GM10266 (cell line): ENCODE measurements around the gene INCA1.

ENCODE experiments used
- DNase-seq: peaks from one replicate; pipeline ENCODE4 v3.0.0; 2012; ENCODE audit errors: extremely low spot score
- TF ChIP-seq, protein P1 (sequence below): IDR thresholded peaks from 2 replicates; pipeline ENCODE4 v1.5.1; 2012; ENCODE audit warnings: mild to moderate bottlenecking, low read depth; ENCODE audit not compliant: control insufficient read depth, insufficient read depth; ENCODE audit errors: missing control alignments

INCA1 gene

DNA sequence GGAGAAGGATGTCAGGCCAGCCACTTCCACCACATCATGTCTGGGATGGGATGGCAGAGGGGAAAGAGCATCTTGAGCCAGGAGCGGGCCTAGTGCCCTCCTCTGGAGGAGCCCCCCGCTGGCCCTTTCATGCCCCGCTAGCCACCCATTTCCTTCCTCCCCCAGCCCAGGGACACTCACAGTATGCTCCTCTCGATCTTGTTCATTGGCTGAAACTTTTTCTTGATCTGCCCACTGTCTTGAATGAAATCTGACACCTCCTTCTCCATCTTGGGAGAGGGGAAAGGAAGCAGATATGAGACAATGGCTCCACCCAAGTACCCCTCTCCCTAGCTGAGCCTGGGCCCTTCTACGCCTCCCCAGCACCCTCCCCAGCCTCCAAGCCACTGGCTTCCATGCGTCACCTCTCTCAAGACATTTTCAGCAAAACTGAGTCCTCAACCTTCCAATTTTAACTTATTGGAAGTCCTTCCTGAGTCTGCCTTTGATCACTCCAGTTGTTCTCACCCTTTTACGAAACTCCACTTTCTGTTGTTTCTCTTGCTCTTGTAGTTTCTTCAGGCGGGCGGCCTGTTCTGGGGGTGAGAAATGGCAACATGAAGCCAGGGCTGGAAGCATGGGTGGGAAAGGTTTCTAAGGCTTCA is 36.9 kb downstream of the INCA1 start:
- TF ChIP-seq, protein P1, sequence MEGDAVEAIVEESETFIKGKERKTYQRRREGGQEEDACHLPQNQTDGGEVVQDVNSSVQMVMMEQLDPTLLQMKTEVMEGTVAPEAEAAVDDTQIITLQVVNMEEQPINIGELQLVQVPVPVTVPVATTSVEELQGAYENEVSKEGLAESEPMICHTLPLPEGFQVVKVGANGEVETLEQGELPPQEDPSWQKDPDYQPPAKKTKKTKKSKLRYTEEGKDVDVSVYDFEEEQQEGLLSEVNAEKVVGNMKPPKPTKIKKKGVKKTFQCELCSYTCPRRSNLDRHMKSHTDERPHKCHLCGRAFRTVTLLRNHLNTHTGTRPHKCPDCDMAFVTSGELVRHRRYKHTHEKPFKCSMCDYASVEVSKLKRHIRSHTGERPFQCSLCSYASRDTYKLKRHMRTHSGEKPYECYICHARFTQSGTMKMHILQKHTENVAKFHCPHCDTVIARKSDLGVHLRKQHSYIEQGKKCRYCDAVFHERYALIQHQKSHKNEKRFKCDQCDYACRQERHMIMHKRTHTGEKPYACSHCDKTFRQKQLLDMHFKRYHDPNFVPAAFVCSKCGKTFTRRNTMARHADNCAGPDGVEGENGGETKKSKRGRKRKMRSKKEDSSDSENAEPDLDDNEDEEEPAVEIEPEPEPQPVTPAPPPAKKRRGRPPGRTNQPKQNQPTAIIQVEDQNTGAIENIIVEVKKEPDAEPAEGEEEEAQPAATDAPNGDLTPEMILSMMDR, result no peak
- DNase-seq, result no peak

DNA sequence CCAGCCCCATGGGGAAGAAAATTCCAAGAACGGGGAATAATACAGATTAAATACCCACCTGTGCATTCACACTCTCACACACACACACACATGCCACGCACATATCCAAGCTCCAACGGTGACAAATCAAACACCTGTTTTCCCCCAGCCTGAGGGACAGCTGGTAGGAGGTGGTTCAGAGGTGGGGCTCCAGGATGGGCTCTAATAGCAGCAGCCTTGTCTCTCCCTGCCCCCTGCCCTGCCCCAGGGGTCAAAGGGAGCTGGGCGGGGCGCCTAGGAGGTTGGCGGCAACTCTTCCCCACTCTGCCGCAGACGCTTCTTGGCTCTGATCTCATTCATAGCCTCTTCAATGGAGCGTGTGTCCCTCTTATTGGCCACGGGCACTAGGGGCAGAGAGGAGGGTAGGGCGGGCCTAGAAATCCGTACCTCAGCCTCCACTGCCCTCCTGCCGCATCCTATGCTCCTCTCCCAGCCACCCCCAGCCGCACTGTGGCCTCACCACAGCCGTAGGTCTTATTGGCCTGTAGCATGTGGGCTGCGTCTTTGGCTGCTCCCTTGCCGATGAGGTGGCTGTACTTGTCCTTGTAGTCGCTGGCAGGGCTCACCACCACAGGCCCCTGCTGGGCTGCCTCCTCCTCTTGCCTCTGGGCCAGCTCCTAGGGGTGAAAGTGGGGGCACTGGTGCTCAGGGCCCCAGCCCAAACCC is 37.9 kb downstream of the INCA1 start:
- TF ChIP-seq, protein P1, result no peak
- DNase-seq, result no peak

DNA sequence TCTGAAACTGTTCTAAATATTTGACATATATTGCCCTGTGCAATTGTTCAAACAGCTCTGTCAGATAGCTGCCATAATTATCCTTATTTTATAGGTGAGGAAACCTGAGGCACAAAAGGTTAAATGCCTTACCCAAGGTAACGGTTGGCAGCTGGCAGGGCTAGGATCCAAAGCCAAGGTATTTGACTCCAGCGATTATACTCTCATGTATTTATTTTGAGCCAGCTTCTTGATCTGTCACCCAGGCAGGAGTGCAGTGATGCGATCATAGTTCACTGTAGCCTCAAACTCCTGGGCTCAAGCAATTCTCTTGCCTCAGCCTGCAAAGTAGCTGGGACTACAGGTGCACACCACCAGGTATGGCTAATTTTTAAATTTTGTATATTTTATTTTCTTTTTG is 39.2 kb downstream of the INCA1 start:
- TF ChIP-seq, protein P1, result no peak
- DNase-seq, result no peak

DNA sequence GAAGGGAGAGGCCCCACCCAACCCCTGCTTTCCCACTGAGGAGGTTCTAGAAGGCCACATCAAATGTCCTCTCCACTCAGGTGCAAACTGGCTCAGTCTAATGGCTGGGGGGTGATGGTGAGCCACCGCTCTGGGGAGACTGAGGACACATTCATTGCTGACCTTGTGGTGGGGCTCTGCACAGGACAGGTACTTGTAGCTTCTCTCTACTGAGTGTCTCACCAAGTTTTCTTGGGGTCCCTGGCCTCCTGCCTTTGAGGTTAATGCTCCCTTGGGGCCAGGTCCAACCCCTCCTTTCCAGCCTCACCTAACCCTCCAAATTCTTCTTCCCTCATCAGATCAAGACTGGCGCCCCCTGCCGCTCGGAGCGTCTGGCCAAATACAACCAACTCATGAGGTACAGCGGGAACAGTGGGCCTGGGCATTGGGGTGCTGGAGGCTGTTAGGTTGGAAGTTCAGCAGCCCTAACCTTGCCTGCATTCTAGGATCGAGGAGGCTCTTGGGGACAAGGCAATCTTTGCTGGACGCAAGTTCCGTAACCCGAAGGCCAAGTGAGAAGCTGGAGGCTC is 40.7 kb downstream of the INCA1 start:
- TF ChIP-seq, protein P1, result peak; percentile 49

DNA sequence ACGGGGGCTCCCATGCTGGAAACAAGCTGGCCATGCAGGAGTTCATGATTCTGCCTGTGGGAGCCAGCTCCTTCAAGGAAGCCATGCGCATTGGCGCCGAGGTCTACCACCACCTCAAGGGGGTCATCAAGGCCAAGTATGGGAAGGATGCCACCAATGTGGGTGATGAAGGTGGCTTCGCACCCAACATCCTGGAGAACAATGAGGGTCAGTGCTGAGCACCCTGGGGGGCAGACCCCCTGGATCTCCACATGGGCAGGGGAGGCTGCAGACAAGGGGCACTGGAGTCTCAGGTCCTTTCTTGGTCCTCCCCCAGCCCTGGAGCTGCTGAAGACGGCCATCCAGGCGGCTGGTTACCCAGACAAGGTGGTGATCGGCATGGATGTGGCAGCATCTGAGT is 42.2 kb downstream of the INCA1 start:
- no peak for DNase-seq
- TF ChIP-seq, protein P1, result no peak

More for the DNA sequence above, 40.7 kb downstream of the INCA1 start:
- DNase-seq, result no peak

DNA sequence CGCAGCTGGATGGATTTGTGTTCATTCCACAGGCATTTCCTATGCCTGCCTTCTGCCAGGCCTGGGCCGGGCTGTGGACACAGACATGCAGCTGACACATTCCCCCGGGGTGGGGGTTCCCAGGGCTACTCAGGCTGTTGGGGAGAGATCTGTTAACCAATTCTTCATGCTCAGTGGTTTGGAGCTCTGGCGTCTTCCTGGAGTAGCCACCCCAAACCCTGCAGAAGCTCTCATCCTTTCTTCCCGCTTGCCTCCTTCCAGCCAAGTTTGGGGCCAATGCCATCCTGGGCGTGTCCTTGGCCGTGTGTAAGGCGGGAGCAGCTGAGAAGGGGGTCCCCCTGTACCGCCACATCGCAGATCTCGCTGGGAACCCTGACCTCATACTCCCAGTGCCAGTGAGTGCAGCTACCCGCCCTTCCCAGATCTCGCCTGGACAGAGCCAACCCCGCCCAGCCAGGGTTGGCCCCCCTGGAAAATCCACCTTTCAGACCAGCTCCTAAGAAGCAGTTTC is 43.8 kb downstream of the INCA1 start:
- DNase-seq, result no peak
- TF ChIP-seq, protein P1, result no peak

DNA sequence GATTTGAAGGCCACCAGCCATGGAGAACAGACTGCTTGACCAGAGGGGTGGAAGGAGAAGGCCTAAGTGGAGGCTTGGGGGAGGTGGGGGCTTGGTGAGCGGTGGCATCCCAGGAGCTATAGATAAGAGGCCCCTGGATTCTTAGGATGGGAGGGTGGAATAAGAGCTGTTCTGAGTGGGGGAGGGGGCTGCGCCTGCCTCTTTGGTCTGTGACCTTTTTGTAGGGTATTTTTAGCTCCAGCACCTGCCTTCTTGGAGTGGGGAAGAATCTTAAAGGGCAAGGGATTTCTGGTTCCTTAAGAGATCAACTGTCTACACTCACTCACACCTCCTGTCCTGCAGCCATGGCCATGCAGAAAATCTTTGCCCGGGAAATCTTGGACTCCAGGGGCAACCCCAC is 45.8 kb downstream of the INCA1 start:
- no peak for DNase-seq
- TF ChIP-seq, protein P1, result no peak
